ENCODE results near the gene NRXN3. TPM values are rescaled to one million over a fixed set of nuclear protein-coding genes. Genes with fewer than 3 reads are reported as not detected.

The NRXN3 gene
- total and polyA plus RNA-seq, 2 of the 4 experiments (the other 2 are of a cell fraction): 4.8 to 25.1 TPM

GRCh38 chr14:79837699-79838098, 1667.5 kb downstream of the NRXN3 start:
- Histone ChIP-seq H3K14ac (replicated peaks; ENCODE audit: low read depth, low read length) (no peak overlapping the region), H3K36me3 (ENCODE audit: control insufficient read depth, insufficient read depth, low read length) (no peaks in the 10 kb centered on the region), H3K27me3 (ENCODE audit: control insufficient read depth, insufficient read depth, low read length) (no peaks in the 10 kb centered on the region), H3K4ac (ENCODE audit: low read depth, low read length) (no peak overlapping the region), H3K9ac (ENCODE audit: low read depth, low read length) (no peak overlapping the region), H2BK5ac (ENCODE audit: low read depth, low read length, poor library complexity, severe bottlenecking) (no peak overlapping the region), H2AK9ac (replicated peaks; ENCODE audit: low read depth, low read length, poor library complexity) (no peak overlapping the region), H3K23ac (ENCODE audit: low read depth, low read length) (no peak overlapping the region), H4K5ac (ENCODE audit: low read depth, low read length) (no peak overlapping the region), H3K27ac (ENCODE audit: insufficient read depth, low read length) (no peak overlapping the region), H2BK15ac (ENCODE audit: low read depth, low read length) (no peak overlapping the region), H3K9me1 (ENCODE audit: insufficient read depth, low read length) (no peaks in the 10 kb centered on the region), H3K4me3 (ENCODE audit: insufficient read depth, low read depth, low read length) (no peak overlapping the region), H3K4me1 (ENCODE audit: control insufficient read depth, insufficient read depth, low read length) (peaks cover 2% of the 10 kb centered on the region; the same call in 1 of the 2 replicates), H2AK5ac (ENCODE audit: low read depth, low read length) (no peak overlapping the region), H3K56ac (ENCODE audit: extremely low read depth, insufficient read depth, low read length) (no peak overlapping the region), H3K4me2 (ENCODE audit: low read depth, low read length) (no peak overlapping the region), H2AFZ (replicated peaks; ENCODE audit: low read length, poor library complexity) (no peak overlapping the region), H3K9me3 (ENCODE audit: control insufficient read depth, insufficient read depth, low read length) (no peaks in the 10 kb centered on the region), H4K91ac (ENCODE audit: insufficient read depth, low read depth, low read length) (no peak overlapping the region), H4K8ac (ENCODE audit: low read depth in 2 of 2, low read length in 2 of 2) (no peak overlapping the region), H4K20me1 (ENCODE audit: insufficient read depth, low read length) (no peaks in the 10 kb centered on the region), H3K18ac (ENCODE audit: low read depth, low read length) (no peak overlapping the region), H2BK120ac (ENCODE audit: low read depth, low read length) (no peak overlapping the region), H2BK20ac (ENCODE audit: low read depth, low read length) (no peak overlapping the region), H3K79me1 (ENCODE audit: low read depth in 1 of 2, low read length in 2 of 2) (no peaks in the 10 kb centered on the region)
- ATAC-seq (ENCODE audit: low read depth) (no peak), DNase-seq (no peak)
- ChIA-PET CTCF (interaction anchor here (0.7 kb wide), 1 partner anchor 105 kb away, joined by 3 read pairs; no protein-coding TSS in a partner anchor), POLR2A (ENCODE audit: unreplicated experiment) (no interaction called here)
- in situ Hi-C loops (cut with MboI; ENCODE audit: low sequenced_read_pairs): no loop called here
- BruUV-seq (replicated peaks): no TSS peak
- WGBS, 2 experiments (ENCODE audit: extremely low coverage in 2 of 2, insufficient read length in 1 of 2): no CpG with 5 or more reads among the region's 2 CpGs
- dilution Hi-C loops (cut with HindIII; ENCODE audit: low sequenced_read_pairs, unreplicated experiment): no loop called here
- intact Hi-C loops (cut with micrococcal nuclease): no loop called here
- TF ChIP-seq ELK1 (IDR thresholded peaks at IDR 0.05; ENCODE audit: borderline replicate concordance, low read depth, low read length) (no peak), MAFK (IDR thresholded peaks at IDR 0.05; ENCODE audit: low read depth, low read length) (no peak), RCOR1 (IDR thresholded peaks at IDR 0.05; ENCODE audit: insufficient replicate concordance, low read length) (no peak), RAD21 (IDR thresholded peaks at IDR 0.05; ENCODE audit: low read length) (no peak), FOS (IDR thresholded peaks at IDR 0.05; ENCODE audit: low read depth, low read length) (no peak), CEBPB (IDR thresholded peaks at IDR 0.05; ENCODE audit: low read depth, low read length) (no peak), BHLHE40 (IDR thresholded peaks at IDR 0.05; ENCODE audit: low read depth, low read length) (no peak), SMC3 (IDR thresholded peaks at IDR 0.05; ENCODE audit: low read depth, low read length) (no peak), NFE2L2 (IDR thresholded peaks at IDR 0.05; ENCODE audit: low read depth, low read length) (no peak)

Measured in IMR-90 (cell line).